HG02840 (cell line): ENCODE measurements around the gene CD200.
"Not testable (repeated sequence)": the region's sequence is repeated elsewhere in the genome, so short reads cannot be mapped to it uniquely, and the experiment has no call there.

Experiments
- ATAC-seq: cut with Tn5 transposase; IDR thresholded peaks from one replicate; pipeline ENCODE4 v1.9.1; 2021; ENCODE audit warnings: mild to moderate bottlenecking, moderate library complexity, moderate number of reproducible peaks; ENCODE audit not compliant: unreplicated experiment, low FRiP score

Gene CD200

DNA sequence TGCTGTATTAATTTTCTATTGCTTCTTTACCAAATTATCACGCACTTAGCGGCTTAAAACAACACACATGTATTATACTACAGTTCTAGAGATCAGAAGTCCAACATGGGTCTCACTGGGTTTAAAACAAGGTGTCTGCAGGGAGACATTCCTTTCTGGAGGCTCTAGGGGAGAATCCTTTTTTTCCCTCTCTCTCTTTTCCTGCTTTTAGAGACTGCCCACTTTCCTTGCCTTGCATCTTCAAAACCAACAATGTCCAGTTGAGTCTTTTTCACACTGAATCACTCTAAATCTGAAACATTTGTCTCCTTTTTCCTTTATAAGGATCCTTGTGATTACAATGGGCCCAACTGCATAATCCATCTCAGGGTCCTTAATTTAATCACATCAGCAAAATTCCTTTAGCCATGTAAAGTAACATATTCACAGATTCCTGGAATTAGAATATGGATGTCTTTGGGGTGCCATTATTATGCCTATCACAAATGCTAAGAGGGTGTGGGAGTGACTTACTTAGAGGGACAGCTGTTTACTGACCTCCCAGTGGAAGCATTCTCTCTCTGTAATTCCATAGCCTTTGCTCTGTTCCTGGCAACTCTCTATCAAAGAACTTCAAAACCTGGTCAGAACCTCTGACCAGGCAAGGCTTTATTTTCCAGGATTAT lies 21.8 kb downstream of the CD200 start:
- no peak for ATAC-seq

DNA sequence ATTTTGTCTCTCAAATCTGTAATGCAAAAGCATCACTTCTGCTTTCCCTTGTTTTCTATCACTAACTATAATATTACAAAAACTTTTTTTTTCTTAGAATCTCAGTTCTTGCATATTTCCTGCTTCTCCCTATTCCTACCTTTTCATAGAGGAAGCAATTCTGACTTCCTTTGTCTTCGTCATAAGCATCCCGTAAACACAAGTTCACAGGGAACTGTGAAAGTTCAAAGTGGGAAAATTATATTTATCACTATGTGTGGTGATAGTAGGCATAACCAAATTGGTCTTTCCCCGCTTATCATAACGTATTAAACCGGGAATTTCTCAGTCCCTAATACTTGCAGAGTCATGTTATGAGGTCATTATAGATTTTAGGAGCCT lies 22.3 kb downstream of the CD200 start:
- ATAC-seq: no peak

DNA sequence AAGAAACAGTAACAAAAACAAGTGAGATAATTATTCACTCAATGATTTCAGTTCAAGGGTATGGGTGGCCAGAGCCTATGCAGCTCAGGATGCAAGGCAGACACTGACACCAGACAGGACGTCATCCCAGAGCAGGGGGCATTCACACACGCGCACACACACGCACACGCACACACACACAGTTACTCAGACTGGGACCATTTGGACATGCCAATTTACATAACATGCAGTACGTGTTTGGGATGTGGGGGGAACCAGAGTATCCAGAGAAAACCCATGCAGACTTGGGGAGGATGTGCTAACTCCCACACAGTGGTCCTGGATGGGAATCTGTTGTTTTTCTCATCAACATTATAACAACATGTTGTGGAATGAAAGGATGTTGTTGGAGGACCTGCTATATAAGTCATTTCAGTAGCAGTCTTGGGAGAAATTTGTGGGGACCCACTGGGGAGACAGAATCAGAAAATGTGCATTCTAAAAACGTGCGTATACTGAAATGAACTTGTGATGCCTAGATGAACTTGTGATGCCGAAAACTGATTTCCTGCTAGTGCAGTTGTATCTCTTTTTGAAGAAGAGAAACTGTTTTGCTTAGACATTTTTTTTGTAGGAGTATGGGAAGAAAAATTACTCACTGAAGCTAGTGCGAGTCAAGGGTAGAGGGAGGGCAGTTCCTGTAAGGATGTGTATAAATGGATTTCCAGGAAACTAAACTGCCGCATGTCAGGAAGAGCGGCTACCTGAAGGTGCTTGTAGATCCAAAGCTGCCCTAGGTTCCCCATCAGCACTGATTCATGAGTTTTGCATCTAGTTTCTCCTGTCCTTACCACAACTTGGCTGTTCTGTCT lies 25.2 kb downstream of the CD200 start:
- ATAC-seq: no peak

DNA sequence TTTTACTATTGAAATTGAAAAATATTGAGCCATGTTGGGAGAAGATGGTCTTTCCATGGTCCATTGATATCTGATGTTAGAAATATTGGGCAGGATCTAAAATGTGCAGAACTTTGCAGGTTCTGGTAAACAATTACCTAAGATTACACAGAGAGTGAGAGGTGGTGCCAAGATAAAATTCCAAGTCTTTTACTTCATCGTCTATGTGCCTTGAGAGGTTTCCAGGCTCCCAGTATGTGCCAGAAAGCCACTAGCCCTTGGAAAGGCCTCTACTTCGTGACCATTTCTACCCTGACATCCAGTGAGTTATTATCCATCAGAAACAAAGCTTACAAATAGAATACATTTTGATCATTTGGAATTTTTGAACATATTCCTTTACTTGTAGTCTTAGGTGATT lies 27.6 kb downstream of the CD200 start:
- ATAC-seq: no peak

DNA sequence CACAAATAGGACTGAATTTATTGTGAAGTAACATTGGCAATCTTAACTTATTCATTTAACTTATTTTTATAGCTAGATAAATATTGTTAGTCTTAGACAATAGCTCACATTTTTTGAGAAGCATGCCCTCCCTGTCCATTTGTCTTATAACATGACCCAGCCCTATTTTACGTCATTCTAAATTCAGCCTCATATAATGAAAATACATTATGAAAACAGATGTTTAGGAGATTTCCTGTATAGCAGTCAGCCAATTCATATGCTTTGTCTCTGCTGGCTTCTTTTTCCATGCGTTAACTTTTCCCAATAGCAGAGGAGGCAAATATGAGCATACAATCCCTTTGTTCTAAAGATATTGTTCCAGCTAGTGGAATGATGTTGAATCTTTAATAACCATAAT lies 29.3 kb downstream of the CD200 start:
- no peak for ATAC-seq

DNA sequence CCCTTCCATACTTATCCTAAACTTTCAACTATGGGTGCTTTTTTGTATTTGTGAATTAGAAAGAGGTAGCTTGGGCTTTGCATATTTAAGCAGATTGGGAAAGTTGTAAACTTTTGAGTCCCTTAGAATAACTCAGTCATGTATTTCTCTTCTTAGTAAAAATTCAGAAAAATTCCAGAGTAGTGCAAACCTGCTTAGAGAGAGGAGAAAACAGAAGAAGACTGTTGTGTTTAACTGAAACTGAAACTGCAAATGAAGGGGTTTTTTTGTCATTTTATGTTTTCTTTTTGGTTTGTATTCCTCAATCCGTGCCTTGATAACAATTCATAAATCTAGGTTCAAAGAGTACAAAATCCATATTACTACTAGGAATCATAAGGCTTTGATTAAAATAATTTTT lies 31.3 kb downstream of the CD200 start:
- no peak for ATAC-seq

DNA sequence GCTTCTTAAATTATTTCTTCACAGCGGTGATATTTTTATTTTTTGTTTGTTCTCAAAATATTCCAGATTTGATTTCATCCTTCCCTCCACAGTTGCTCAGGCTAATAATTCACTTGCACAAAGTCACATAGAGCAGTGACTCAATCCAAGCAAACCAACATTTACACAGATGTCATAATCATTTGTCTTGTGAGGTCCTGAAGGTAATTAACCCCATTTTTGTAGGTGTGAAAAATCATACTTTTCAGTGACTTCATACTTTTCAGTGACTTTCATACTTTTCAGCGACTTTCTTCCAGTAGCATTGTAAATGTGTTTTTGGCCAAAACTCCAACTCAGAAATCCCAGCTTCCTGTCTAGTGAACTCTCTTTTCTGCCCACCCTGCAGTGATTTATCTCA lies 32.1 kb downstream of the CD200 start:
- no peak for ATAC-seq

DNA sequence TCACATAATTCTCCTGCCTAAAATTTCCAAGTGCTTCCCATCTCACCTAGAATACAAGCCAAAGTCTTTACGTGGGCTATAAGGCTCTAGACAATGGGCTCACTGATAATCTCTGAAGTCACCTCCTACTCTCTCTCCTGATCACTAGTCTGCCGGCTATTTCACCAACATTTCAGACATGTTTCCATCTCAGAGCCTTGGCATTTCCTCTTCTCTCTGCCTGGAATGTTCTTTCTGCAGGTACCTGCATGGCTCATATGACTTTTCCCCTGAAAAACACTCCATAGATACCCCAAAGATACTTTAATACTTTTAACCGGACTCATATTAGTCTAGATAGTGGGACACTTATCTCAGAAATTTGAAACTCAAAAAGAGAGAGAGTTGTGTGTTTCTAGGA lies 32.7 kb downstream of the CD200 start:
- no peak for ATAC-seq

DNA sequence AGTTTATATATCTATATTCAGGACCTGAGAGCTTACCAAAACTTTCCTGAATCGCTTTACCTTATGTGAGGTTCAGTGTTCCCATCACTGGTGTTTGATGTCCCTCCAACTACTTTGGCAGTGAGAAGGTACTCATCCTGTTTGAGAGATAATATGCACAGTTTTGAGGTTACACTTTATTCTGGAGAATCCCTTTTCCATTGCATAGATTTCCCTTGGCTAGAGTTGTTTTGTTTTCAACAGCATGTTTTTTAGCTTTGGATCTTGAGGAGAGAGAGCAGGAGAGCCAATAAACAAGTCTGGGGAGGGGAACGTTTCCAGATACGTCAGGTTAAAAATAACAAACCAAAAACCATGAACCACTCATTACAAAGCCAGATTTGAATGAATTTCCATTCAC lies 33.6 kb downstream of the CD200 start:
- no peak for ATAC-seq

DNA sequence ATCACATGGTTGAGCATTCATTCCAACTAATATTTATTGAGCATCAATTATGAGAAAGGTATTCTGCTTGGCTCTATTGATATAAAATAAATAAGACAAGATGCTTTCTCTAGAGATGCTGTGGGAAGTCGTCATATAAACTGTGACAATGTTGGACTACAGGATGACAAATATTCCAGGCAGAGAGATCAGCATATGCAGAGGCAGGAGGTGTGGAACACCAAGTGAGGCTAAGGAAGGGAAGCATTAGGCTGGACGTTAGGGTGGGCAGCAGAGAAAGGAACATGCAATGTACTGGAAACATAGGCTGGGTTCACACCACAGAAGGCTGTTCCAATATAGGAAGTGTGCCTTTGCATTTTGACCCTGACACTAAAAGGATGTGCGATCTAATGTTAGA lies 38.6 kb downstream of the CD200 start:
- ATAC-seq: no peak

DNA sequence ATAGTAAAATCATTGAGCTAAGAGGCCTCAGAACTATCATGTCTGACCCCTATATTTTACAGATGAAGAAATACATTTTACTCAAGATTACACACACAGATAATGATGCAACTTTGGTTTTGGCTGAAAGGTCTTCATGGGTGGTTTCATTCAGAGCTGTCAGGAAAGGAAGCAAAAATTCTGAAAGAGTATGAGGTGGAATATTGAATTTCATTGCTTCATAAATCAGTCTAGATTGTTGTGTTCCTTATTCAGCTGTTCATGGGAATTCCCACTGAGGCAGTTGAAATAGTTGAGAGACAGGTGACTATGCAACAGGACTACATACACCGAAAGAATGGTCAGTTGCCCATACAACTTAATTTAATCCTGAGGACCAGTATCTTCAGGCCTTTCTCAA lies 39.4 kb downstream of the CD200 start:
- no peak for ATAC-seq

DNA sequence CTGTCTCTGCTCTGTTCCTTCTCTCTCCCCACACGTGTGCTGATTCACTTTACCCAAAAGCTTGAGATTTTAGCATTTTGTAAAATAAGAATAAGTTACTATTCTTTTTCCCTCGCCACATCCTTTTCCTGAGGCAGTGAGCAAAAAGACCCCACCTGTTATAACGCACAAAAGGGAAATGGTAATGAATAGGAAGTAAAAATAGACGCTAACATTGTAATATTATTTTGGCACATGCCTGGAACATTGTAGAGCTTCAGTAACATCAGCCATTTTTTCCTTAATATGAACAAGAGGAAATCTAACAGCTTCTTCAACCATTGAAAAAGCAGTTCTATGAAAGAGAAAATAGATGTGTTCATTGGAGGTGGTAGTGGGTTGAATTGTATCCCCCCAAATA lies 40.5 kb downstream of the CD200 start:
- no peak for ATAC-seq

DNA sequence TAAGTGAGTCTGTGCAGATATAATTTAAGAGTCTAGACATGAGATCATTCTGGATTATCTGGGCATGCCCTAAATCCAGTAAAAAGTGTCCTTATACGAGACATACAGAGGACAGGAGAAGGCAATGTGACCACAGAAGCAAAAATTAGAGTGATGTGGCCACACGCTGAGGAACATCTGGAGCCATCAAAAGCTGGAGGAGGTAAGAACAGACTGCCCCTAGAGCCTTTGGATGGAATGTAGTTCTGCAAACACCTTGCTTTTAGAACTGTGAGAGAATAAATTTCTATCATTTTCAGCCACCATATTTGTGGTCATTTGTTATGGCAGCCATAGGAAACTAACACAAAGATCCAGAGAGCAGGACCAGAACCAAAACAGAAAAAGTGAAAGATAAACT lies 41.0 kb downstream of the CD200 start:
- no peak for ATAC-seq

DNA sequence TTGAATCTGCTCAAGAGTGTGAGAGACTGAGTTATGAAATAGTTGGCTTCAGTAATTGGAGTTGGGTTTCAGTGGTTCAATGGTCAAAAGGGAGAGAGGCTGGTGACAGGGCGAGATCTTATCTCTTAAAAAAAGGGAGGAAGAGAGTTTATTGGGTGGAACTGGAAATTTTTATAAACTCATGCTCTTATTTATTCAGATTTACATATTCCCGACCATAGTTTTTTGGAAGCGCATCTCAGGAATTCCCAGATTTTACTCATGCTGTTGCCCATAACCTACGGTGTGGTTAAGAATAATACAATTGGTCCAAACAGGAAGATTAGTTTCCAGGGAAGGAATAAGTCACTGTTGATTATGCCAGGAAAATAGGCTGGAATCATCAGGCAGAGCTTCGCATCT lies 41.4 kb downstream of the CD200 start:
- no peak for ATAC-seq

DNA sequence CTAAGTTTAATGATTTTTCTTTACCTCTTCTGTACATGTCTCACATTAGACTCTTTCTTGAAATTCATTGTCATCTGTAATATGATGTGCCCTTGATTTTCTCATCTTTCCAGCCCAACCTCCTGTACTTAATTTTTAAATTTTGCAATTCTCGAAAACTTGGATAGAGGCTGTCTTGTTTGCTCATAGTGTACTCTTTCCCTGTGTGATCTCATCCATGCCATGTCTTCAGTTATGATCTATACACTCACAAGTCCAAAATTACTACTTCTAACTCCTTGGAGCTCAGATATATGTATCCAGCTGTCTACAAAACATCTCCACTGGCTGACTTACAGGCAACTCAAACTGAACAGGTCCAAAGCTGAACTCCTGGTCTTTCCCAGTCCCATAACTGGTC lies 42.2 kb downstream of the CD200 start:
- no peak for ATAC-seq

DNA sequence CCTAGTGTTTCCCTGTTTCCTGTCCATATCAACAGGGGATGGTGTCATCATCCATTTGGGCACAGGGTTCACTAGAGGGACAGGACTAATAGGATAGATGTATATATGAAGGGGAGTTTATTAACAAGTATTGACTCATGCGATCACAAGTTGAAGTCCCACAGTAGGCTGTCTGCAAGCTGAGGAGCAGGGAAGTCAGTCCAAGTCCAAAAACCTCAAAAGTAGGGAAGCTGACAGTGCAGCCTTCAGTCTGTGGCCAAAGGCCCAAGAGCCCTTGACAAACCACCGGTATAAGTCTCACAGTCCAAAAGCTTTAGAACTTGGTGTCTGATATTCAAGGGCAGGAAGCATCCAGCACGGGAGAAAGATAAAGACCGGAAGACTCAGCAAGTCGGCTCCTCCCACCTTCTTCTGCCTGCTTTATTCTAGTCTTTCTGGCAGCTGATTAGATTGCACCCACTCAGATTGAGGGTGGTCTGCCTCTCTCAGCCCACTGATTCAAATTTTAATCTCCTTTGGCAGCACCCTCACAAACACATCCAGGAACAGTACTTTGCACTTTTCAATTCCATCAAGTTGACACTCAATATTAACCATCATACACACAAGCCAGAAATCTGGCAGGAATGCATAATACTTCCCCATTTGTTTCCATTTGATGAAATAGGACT lies 43.4 kb downstream of the CD200 start:
- no peak for ATAC-seq

DNA sequence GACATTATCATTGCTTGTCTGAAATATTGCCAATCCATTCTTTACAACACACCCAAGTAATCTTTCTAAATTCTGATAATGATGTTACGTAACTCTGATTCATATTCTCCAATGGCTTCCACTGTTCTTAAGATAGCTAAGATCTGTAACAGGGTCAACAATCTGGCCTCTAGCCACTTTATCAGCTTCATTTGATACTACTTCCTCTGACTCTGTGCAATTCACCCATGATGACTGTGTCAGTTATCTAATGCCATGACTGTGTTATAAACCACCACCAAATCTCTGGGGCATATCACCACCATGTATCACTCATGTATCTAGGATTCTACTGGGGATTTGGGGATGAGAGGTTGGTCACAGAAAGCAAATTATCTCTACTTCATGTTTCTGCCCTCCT lies 44.0 kb downstream of the CD200 start:
- ATAC-seq: no peak

DNA sequence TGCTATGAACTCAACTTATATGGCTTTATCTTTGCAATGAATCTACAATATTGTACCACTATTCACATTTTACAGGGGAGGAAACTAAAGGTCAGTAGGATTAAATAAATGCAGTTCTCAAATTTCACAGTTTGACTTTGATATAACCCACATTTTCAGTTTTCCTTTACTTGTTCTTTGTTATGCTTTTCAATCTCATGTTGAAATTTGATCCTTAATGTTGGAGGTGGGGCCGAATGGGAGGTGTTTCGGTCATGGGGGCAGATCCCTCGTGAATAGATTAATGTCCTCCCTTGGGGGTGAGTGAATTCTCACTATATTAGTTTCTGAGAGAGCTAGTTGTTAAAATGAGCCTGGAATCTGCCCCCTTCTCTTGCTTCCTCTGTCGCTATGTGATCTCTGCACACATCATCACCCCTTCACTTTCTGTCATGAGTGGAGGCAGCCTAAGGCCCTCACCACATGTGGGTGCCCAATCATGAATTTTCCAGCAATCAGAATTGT lies 44.7 kb downstream of the CD200 start:
- no peak for ATAC-seq

DNA sequence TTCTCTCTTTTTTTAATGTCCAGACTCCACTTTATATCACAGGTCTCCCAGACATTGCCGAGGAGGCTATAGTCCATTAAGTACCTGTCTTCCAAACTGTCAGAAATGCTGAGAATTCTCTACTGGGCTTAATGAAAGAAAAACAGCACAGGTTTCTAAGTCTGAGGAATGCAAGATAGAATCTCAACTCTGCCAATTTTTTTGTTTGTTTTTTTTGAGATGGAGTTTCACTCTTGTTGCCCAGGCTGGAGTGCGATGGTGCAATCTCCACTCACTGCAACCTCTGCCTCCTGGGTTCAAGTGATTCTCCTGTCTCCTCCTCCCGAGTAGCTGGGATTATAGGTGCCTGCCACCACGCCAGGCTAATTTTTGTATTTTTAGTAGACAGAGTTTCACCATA lies 45.4 kb downstream of the CD200 start:
- ATAC-seq: not testable (repeated sequence)

DNA sequence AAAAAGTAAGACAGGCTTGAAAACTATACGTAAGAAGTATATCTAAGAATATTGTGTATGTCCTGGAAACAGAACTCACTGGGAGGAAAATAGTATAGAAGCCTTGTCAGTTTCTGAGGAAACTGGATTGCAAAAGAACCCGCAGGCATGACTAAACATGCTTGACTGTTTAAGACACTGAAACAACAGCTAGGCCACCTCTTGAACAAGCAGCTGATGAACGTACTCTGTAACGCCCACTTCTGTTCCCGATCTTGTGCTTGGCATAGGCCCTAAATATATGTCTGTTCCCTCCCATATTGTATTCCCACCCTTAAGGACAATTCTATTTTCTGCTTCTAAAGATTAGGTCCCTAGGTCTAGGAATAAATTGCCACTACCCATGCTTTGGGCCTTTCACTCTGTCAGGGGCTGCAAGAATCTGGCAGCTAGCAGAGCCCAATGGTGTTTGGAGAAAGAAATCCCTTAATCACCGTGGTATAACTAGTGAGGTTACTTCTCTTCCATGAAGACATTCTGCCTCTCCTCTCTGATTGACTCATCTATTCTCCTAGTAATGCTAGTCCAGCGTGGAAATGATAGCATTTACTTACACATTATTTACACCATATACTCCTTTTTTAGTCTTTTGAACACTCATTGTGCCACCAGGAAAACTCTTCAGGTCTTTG lies 46.2 kb downstream of the CD200 start:
- ATAC-seq: no peak
